ENCODE measurements around the gene PTPRC. TPM values are rescaled to one million over a fixed set of nuclear protein-coding genes. Genes with fewer than 3 reads are reported as not detected.
A peak's percentile ranks its signal among the peaks of the same experiment; 100 is the strongest.

The PTPRC gene
- total RNA-seq, 1 experiment from 2014 or later = 0.11 TPM

DNA sequence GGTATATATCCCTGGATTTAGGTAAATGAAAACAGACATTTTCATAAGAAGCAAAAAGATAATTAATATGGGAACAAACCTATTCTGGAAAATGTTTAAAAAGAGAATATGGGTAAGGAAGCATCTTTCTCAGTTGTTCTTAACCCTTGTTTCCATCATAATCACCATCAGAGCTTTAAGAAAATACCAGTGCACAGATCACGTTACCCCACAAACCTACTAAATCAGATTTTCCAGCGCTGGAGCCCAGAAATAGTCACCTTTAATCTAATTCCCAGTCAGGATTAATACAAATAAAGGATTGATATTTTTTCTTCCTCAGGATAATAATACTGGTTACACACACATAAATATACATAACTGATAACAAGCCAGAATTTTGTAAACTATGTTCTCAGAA is 44.6 kb downstream of the PTPRC start:
- Histone ChIP-seq H4K20me1 (ENCODE audit: low read length) (no peaks in the 10 kb centered on the region), H3K9me2 (replicated peaks; ENCODE audit: low read length) (no peaks in the 10 kb centered on the region), H3K4me3 (ENCODE audit: low read length) (no peak overlapping the region), H3K9ac (ENCODE audit: low read length) (0 out of 2 replicates have a peak overlapping the region, but pooled peaks have one; percentile 8), H3K79me2 (ENCODE audit: low read length) (no peaks in the 10 kb centered on the region), H3F3A (ENCODE audit: low read length, unreplicated experiment) (peaks cover 10% of the 10 kb centered on the region), H3K36me3 (ENCODE audit: low read depth, low read length) (no peaks in the 10 kb centered on the region), H3K27me3 (ENCODE audit: low read length) (no peaks in the 10 kb centered on the region), H3K4me2 (ENCODE audit: low read length) (no peak overlapping the region), H3K9me3 (ENCODE audit: low read length) (no peaks in the 10 kb centered on the region), H2AFZ (ENCODE audit: low read length) (no peak overlapping the region), H3K4me1 (ENCODE audit: insufficient read depth, low read length) (peaks cover 48% of the 10 kb centered on the region), H3K27ac (ENCODE audit: low read length) (peak overlapping the region; percentile 97)
- no peak for DNase-seq
- intact Hi-C loops (cut with micrococcal nuclease) = loop anchor here (5.0 to 10.0 kb wide), 4 partner anchors 151 to 1069 kb away; partner anchors contain the start of gene LHX9
- ChIA-PET CTCF (no interaction called here), POLR2A (ENCODE audit: unreplicated experiment) (interaction anchor here (1.0 kb wide), 1 partner anchor 27 kb away, joined by 3 read pairs; no protein-coding TSS in a partner anchor)
- BruUV-seq (replicated peaks) = no TSS peak
- TF ChIP-seq EZH2phosphoT487 (IDR thresholded peaks at IDR 0.05; ENCODE audit: borderline replicate concordance, low read length) = no peak
- TF ChIP-seq CTCF (conservative IDR thresholded peaks at IDR 0.05; ENCODE audit: low read depth, low read length) = no peak
- TF ChIP-seq EZH2 (IDR thresholded peaks at IDR 0.05; ENCODE audit: low read length, unreplicated experiment) = no peak
- ATAC-seq = no peak

DNA sequence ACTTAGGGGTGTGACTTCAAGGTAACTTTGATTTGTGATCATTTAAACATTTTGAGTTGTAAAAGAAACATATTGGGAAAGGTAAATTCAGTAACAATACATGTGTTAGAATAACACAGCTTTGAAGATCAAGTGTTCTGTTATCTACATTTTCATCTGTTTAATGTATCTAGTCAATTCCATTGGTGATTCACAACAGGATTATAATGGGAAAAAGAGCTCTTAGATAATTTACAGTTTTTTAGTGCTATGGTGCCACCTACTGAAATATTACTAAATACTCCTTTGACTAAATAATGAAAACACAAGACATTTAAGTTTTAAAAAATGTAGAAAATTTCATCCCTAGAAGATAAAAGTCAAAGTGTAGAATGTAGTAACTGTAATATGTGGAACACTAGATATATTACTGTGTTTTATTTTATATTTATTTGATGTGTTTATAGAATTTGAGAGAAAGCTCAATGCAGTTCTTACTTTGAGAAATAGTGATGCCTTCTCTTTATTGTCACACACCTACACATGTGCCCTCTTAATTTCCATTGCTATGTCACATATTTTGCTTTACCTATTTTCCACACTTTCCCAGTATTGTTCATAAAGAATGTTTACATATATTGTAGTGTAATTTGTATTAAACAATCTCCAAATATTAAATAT is 47.4 kb downstream of the PTPRC start:
- intact Hi-C loops (cut with micrococcal nuclease) = loop anchor here (1.0 to 10.0 kb wide), 5 partner anchors 221 to 1071 kb away; partner anchors contain the start of genes LHX9 and NEK7
- peak overlapping the region; percentile 14 for H3K9ac ChIP-seq (ENCODE audit: low read length)
- ChIA-PET POLR2A (ENCODE audit: unreplicated experiment) (interaction anchor here (0.5 to 0.7 kb wide), 2 partner anchors 218 to 243 kb away, joined by 3 to 5 read pairs; no protein-coding TSS in a partner anchor), CTCF (interaction anchor here (0.5 to 0.7 kb wide), 6 partner anchors 9 to 531 kb away, joined by 3 to 10 read pairs (median 4); no protein-coding TSS in a partner anchor)
- DNase-seq (peak; percentile 70), ATAC-seq (no peak)
- H3K27ac ChIP-seq (ENCODE audit: low read length) = peak overlapping the region; percentile 29
- H3K27me3 ChIP-seq (ENCODE audit: low read length) = no peaks in the 10 kb centered on the region
- peak overlapping the region; percentile 30; the same call in 1 of the 2 replicates for H3K4me2 ChIP-seq (ENCODE audit: low read length)
- no peak overlapping the region for H3K4me3 ChIP-seq (ENCODE audit: low read length)
- no peaks in the 10 kb centered on the region for H3K79me2 ChIP-seq (ENCODE audit: low read length)
- H4K20me1 ChIP-seq (ENCODE audit: low read length) = no peaks in the 10 kb centered on the region
- no peaks in the 10 kb centered on the region for H3K9me3 ChIP-seq (ENCODE audit: low read length)
- TF ChIP-seq EZH2phosphoT487 (IDR thresholded peaks at IDR 0.05; ENCODE audit: borderline replicate concordance, low read length) = no peak
- TF ChIP-seq CTCF (conservative IDR thresholded peaks at IDR 0.05; ENCODE audit: low read depth, low read length) = peak; percentile 61
- BruUV-seq (replicated peaks) = no TSS peak
- no peaks in the 10 kb centered on the region for H3K36me3 ChIP-seq (ENCODE audit: low read depth, low read length)
- no peak overlapping the region for H2AFZ ChIP-seq (ENCODE audit: low read length)
- no peaks in the 10 kb centered on the region for H3K9me2 ChIP-seq (replicated peaks; ENCODE audit: low read length)
- peaks cover 45% of the 10 kb centered on the region for H3K4me1 ChIP-seq (ENCODE audit: insufficient read depth, low read length)
- H3F3A ChIP-seq (ENCODE audit: low read length, unreplicated experiment) = peaks cover 10% of the 10 kb centered on the region

GRCh38 chr1:198687429-198687828 is 48.6 kb downstream of the PTPRC start:
- Histone ChIP-seq H3K36me3 (ENCODE audit: low read depth, low read length) (no peaks in the 10 kb centered on the region), H3K9me2 (replicated peaks; ENCODE audit: low read length) (no peaks in the 10 kb centered on the region), H3K9ac (ENCODE audit: low read length) (no peak overlapping the region), H3K27ac (ENCODE audit: low read length) (no peak overlapping the region), H3F3A (ENCODE audit: low read length, unreplicated experiment) (peaks cover 1% of the 10 kb centered on the region), H3K9me3 (ENCODE audit: low read length) (no peaks in the 10 kb centered on the region), H3K27me3 (ENCODE audit: low read length) (no peaks in the 10 kb centered on the region), H3K4me2 (ENCODE audit: low read length) (no peak overlapping the region), H3K4me1 (ENCODE audit: insufficient read depth, low read length) (peaks cover 35% of the 10 kb centered on the region), H3K4me3 (ENCODE audit: low read length) (no peak overlapping the region), H3K79me2 (ENCODE audit: low read length) (no peaks in the 10 kb centered on the region), H4K20me1 (ENCODE audit: low read length) (no peaks in the 10 kb centered on the region), H2AFZ (ENCODE audit: low read length) (no peak overlapping the region)
- POLR2A ChIA-PET (ENCODE audit: unreplicated experiment) = no interaction called here
- DNase-seq (no peak), ATAC-seq (no peak)
- no peak for TF ChIP-seq EZH2phosphoT487 (IDR thresholded peaks at IDR 0.05; ENCODE audit: borderline replicate concordance, low read length)
- no peak for TF ChIP-seq EZH2 (IDR thresholded peaks at IDR 0.05; ENCODE audit: low read length, unreplicated experiment)
- TF ChIP-seq CTCF (conservative IDR thresholded peaks at IDR 0.05; ENCODE audit: low read depth, low read length) = no peak
- intact Hi-C loops (cut with micrococcal nuclease) = loop anchor here (5.0 to 10.0 kb wide), 4 partner anchors 530 to 1073 kb away; partner anchors contain the start of genes LHX9 and NEK7
- CTCF ChIA-PET = no interaction called here
- no TSS peak for BruUV-seq (replicated peaks)
